ENCODE results near the gene GAPDH. TPM values are rescaled to one million over a fixed set of nuclear protein-coding genes. Genes with fewer than 3 reads are reported as not detected.
"Not testable (repeated sequence)": the region's sequence is repeated elsewhere in the genome, so short reads cannot be mapped to it uniquely, and the experiment has no call there.

Gene GAPDH
- total RNA-seq, 1 donor from 2014 or later, result 1,311 TPM

DNA sequence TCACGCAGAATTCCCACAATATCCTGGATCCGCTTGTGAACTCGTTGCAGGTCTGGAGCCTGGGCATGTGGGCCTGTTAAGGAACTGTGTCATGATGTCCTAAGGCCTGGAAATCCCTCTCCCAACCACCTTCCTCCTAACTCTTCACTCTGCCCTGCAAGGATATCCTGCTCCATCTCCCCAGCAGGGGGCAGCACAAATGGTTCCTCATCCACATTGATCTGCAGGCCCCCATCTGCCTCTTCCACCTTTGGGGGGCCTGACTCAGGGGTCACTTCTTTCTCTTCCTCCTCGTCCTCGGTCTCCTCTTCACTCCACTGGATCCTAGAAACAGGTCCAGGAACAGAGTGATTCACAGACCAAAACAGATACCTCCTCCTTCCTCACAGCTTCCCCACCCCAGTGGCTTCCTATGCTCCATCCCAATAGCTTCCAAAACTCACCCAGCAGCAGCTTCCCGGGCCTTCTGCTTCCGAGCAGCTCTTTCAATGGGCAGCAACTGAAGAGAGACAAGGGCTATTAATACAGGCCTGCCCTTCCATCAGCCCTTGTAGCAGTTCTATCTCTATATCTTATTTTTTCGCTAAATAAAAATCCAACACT is 29.2 kb downstream of the GAPDH start:
- DNase-seq, result no peak

DNA sequence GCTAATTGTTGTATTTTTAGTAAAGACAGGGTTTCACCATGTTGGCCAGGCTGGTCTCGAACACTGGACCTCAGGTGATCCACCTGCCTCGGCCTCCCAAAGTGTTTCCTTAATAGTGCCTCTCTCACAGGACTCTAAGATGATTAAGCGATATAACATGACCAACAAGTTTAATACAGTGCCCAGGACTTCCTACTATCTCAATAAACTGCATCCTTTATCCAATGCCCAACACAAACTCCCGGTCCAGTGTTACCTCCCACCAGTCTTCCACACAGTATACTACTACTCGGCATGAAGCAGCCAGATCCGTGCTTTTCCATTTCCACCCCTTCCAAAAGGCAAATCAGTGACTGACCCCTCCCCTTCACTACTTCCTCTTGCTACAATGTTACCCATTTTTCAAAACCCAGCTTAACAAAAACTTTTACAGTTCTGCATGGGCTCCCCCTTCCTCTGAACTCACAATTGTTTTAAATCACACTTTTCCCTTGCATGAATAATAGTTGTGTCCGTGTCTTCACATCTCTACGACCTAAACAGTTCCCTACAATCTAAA is 32.9 kb downstream of the GAPDH start:
- DNase-seq, result no peak

DNA sequence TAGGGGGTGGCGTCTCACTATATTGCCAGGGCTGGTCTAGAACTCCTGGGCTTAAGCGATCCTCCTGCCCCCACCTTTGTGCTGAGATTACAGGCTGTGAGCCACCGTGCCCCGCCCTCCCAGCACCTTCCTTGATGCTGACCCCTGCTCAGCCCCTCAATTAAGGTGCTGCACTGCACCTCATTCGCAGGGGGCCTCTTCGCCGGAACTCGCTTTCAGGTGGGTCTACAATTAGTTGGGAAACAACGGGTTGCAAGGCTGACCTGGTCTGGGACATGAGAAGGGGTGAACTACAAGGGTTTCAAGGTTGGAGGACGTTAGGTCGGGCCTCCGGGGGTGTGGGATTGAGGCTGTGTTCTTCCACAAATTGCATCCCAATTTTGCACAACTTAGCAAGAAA is 35.0 kb downstream of the GAPDH start:
- DNase-seq, result no peak

DNA sequence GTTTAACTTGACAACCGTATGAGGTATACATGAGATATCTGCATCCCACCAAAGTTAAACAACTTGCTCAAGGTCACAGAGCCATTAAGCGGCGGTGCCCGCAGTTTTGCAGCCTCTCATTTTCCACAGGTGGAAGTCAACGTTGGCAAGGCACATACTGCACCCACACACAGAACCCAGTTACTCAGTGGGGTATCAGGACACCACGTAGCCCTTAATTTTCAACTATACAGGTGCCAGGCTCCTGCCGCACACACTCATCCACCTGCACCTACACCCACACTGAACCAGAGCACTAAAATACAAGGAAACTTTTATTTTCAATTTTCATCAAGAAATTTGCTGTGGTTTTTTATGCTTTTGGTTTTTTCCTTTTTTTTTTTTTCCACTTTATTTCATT is 35.5 kb downstream of the GAPDH start:
- DNase-seq, result no peak

DNA sequence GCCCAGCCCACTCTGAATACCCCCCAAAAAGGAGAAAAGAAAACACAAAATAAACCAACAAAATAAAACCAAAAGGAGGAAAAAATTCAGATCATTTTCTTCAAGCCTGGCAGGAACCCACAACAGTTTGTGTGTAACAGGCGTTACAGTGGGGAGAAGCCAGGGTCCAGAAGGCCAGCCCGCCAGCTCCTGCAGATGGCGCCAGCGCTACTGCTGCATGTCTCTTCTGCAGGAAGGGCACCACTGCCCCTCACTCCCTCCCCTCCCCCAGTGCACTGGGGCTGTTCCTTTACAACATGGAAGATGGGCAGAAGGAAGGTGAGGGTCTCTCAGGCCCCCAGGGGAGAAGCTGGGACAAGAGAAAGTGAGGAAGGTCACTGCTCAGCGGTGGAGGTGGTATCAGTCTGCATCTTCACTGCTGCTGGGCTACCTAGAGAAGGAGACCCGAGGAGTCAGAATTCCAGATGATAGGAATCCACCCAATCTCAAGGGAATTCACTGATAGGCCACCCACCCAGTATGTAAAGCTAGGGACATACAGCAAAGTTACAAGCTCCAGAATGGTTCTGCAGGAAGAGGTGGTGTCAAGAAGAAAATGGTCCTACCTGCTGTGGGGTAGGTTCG is 36.1 kb downstream of the GAPDH start:
- DNase-seq, result no peak

DNA sequence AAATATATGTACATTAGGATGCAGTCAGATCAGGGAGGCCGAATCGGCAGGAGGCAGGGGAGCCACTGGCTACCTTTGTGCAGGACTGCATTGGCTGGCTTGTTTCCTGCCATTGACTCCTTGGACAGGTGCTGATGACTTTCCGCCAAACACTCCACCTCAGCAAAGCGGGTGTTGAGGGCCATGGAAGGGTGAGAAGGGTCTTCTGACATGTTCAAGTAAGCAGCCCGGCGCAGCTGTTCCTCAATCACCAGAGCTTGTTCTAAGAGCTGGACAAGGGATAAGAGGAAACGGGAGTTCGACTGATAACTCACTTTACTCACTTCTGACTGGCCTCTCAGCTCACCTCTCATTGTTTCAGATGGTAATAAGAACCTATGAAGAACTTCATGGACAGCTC is 38.7 kb downstream of the GAPDH start:
- no peak for DNase-seq

DNA sequence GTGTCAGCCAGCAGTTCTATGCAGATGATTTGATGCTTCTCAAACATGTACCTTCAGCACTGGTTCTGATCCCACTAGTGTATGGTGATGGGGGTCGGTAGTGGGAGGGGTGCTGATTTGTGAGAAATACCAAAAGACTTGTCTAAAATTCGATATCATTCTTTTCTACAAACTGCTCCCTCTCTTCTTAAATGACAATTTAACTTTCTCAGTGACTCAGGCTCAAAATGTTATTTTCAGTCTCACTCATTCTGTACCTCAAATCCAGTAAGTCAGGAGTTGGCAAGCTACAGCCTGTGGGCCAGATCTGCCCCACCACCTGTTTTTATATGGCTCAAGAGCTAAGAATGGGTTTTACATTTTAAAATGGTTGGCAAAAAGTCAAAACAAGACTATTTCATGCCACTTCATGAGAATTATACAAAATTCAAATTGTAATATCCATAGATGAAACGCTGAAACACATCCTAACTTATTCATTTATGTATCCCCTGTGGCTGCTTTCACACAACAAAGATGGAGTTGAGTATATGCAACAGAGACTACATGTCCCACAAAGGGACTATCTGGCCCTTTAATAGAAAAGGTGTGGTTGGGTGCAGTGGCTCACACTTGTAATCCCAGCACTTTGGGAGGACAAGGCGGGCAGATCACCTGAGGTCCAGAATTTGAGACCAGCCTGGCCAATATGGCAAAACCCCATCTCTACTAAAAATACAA is 40.4 kb downstream of the GAPDH start:
- DNase-seq, result no peak

DNA sequence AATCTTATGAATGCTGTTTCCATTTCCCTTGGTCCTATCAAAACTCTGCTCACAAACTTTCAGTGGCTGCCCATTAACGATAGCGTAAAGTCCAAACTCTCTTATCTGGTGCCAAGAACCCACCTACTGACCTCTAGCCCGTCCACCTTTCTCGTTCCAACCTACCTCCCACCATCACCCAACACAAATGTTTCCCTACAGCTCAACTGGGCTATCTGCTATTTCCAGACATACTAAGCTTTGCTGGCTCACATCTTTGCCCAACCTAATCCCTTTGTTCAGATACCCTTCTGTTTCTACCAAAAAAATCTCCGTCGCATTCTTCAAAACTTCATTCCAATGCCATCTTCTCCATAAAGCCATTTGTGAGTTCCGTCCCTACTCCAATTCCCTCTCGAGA is 41.3 kb downstream of the GAPDH start:
- no peak for DNase-seq

DNA sequence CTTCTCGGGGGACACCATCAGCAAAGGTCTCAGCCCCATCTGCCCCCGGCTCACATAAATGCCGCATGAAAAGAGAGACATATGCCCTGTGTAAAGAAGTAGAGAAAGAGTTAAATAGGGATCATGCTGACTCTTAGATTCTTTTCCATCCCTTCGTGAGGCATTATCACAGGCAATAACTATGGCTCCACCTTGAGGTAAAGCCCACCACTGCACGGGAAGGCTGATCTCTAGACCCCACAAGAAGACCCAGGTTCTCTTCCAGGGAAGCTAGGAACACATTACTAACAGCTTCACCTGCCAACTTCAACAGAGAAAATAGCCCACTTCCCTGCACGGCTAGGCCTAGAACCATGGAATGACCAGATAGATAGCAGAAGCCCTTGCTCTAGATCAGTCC is 47.9 kb downstream of the GAPDH start:
- DNase-seq, result no peak

DNA sequence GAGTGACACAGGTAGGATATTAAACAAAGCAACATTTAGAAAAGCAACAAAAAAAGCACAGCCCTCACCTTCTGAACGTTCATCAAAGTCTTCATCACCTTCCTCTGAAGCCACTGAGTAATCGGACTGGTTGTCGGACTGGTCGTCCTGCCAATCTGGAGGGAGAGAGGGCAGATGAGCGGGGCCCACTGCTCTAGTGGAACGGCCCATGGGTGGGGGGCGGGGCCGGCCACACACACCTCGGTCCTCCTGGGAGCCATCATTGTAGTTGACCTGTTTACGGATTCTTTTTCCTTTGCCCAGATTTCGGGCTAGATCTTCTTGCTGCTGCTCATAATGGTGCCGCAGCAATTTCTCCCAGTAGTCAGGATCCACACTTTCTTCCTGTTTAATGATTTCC is 48.6 kb downstream of the GAPDH start:
- no peak for DNase-seq

DNA sequence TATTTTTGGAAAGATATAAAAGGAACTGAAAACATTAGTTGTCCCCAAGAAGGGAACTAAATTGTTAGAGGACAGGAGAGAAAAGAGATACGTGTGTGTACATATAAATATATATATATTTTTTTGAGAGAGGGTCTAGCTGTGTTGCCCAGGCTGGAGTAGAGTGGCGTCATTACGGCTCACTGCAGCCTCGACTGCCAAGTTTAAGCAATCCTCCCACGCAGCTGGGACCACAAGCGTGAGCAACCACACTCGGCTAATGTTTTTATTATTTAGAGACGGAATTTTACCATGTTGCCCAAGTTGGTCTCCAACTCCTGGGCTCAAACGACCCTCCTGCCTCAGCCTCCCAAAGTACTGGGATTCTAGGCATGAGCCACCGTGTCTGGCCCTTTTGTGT is 50.0 kb downstream of the GAPDH start:
- DNase-seq, result no peak

DNA sequence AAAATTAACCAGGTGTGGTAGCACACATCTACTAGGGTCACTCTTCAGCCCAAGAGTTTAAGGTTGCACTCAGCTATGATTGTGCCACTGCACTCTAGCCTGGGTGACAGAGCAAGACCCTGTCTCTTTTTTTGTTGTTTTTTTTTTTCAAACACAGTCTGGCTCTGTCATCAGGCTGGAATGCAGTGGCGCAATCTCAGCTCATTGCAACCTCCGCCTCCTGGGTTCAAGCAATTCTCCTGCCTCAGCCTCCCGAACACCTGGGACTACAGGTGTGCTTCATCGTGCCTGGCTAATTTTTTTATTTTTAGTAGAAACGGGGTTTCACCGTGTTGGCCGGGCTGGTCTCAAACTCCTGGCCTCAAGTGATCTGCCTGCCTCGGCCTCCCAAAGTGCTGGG is 52.3 kb downstream of the GAPDH start:
- not testable (repeated sequence) for DNase-seq

Small RNA genes lying within 50 kb of the gene (small RNA-seq; reads per million reads assigned to genes)
- gene SCARNA11, result 101 reads per million, percentile 96 among the genes with 10 or more reads in this experiment

Other genes with a start within 250 kb of the GAPDH start
- not detected for gene PLEKHG6, start 223.8 kb upstream of the GAPDH start, total RNA-seq
- gene TNFRSF1A, start 192.4 kb upstream of the GAPDH start, total RNA-seq, result 14.8 TPM
- not detected for gene SCNN1A, start 159.0 kb upstream of the GAPDH start, total RNA-seq
- 1.9 TPM for gene LTBR, start 150.4 kb upstream of the GAPDH start, total RNA-seq
- gene CD27, start 89.6 kb upstream of the GAPDH start, total RNA-seq, result 0.94 TPM
- gene TAPBPL, start 82.5 kb upstream of the GAPDH start, total RNA-seq, result 0.78 TPM
- 6.4 TPM for gene VAMP1, start 63.8 kb upstream of the GAPDH start, total RNA-seq
- gene MRPL51, start 41.3 kb upstream of the GAPDH start, total RNA-seq, result 36.5 TPM
- 9.0 TPM for gene NCAPD2, start 40.4 kb upstream of the GAPDH start, total RNA-seq
- gene IFFO1, start 21.5 kb downstream of the GAPDH start, total RNA-seq, result 4.4 TPM
- gene NOP2, start 33.8 kb downstream of the GAPDH start, total RNA-seq, result 10.8 TPM
- gene CHD4, start 72.9 kb downstream of the GAPDH start, total RNA-seq, result 149 TPM
- 0.62 TPM for gene LPAR5, start 101.4 kb downstream of the GAPDH start, total RNA-seq
- gene ACRBP, start 112.9 kb downstream of the GAPDH start, total RNA-seq, result 0.62 TPM
- 65.0 TPM for gene ING4, start 128.6 kb downstream of the GAPDH start, total RNA-seq
- gene ZNF384, start 154.9 kb downstream of the GAPDH start, total RNA-seq, result 15.1 TPM
- gene PIANP, start 166.3 kb downstream of the GAPDH start, total RNA-seq, result 1.2 TPM
- gene COPS7A, start 189.5 kb downstream of the GAPDH start, total RNA-seq, result 37.1 TPM
- 81.4 TPM for gene MLF2, start 218.6 kb downstream of the GAPDH start, total RNA-seq
- gene PTMS, start 231.8 kb downstream of the GAPDH start, total RNA-seq, result 26.8 TPM
- gene LAG3, start 238.0 kb downstream of the GAPDH start, total RNA-seq, result not detected